GM23338 (cell line): Measurements from ENCODE around the gene ADAT2. TPM values are rescaled to one million over a fixed set of nuclear protein-coding genes. Genes with fewer than 3 reads are reported as not detected.
A peak's percentile ranks its signal among the peaks of the same experiment; 100 is the strongest.

Source experiments
- ATAC-seq: fragments of 200-7000 bp; cut with Tn5 transposase; 3 replicates; pipeline ENCODE4 v1.9.1; 2020
- DNase-seq: peaks from one replicate; pipeline ENCODE4 v3.0.0-alpha.2; 2015; ENCODE audit warnings: low spot score
- H2AFZ ChIP-seq: fragments of 200-600 bp; sonication (generic); 2 replicates; pipeline ENCODE4 v1.8.0; 2016; ENCODE audit warnings: antibody characterized with exemption, mild to moderate bottlenecking, moderate library complexity
- H3F3A ChIP-seq: fragments of 200-600 bp; sonication (generic); replicated peaks from 2 replicates; pipeline ENCODE4 v1.8.0; 2017; ENCODE audit warnings: antibody characterized with exemption, mixed run types, low read depth
- H3K27ac ChIP-seq: fragments of 200-600 bp; sonication (generic); 2 replicates; pipeline ENCODE4 v1.6.1; 2016; ENCODE audit warnings: low read depth
- H3K27me3 ChIP-seq: fragments of 200-600 bp; sonication (generic); 2 replicates; pipeline ENCODE4 v1.8.0; 2016; ENCODE audit warnings: mild to moderate bottlenecking, mixed run types, moderate library complexity; ENCODE audit not compliant: insufficient read depth
- H3K36me3 ChIP-seq: fragments of 200-600 bp; sonication (generic); 2 replicates; pipeline ENCODE4 v1.8.0; 2016; ENCODE audit warnings: mild to moderate bottlenecking; ENCODE audit not compliant: insufficient read depth
- H3K4me1 ChIP-seq: fragments of 200-600 bp; sonication (generic); 2 replicates; pipeline ENCODE4 v1.8.0; 2016; ENCODE audit warnings: mild to moderate bottlenecking, moderate library complexity; ENCODE audit not compliant: insufficient read depth
- H3K4me2 ChIP-seq: fragments of 200-600 bp; sonication (generic); 2 replicates; pipeline ENCODE4 v1.7.1; 2017; ENCODE audit warnings: mixed run types
- H3K4me3 ChIP-seq: fragments of 200-600 bp; sonication (generic); 2 replicates; pipeline ENCODE4 v1.6.1; 2016; ENCODE audit warnings: mixed run types
- H3K79me2 ChIP-seq: fragments of 200-600 bp; sonication (generic); replicated peaks from 2 replicates; pipeline ENCODE4 v1.8.0; 2017; ENCODE audit warnings: mild to moderate bottlenecking; ENCODE audit not compliant: insufficient read depth
- H3K9me2 ChIP-seq: fragments of 200-600 bp; sonication (generic); 2 replicates; pipeline ENCODE4 v1.8.0; 2017; ENCODE audit not compliant: insufficient read depth
- H4K20me1 ChIP-seq: fragments of 200-600 bp; sonication (generic); replicated peaks from 2 replicates; pipeline ENCODE4 v1.8.0; 2017; ENCODE audit warnings: mild to moderate bottlenecking; ENCODE audit not compliant: insufficient read depth
- H3K27ac Mint-ChIP-seq: 2 replicates; pipeline ENCODE4 v1.8.0; 2020; ENCODE audit warnings: inconsistent platforms, mild to moderate bottlenecking, moderate library complexity, mixed read lengths
- H3K27me3 Mint-ChIP-seq: 3 replicates; pipeline ENCODE4 v1.8.0; 2022; ENCODE audit warnings: low read depth, mild to moderate bottlenecking, moderate library complexity, mixed read lengths, inconsistent platforms; ENCODE audit not compliant: insufficient read depth, poor library complexity
- H3K36me3 Mint-ChIP-seq: 3 replicates; pipeline ENCODE4 v1.8.0; 2021; ENCODE audit warnings: low read depth, mild to moderate bottlenecking, inconsistent platforms, moderate library complexity, mixed read lengths
- H3K4me1 Mint-ChIP-seq: 3 replicates; pipeline ENCODE4 v1.8.0; 2020; ENCODE audit warnings: mild to moderate bottlenecking, inconsistent platforms, mixed read lengths
- H3K4me3 Mint-ChIP-seq: 3 replicates; pipeline ENCODE4 v1.8.0; 2021; ENCODE audit warnings: moderate library complexity, mild to moderate bottlenecking, inconsistent platforms, mixed read lengths
- H3K9me3 Mint-ChIP-seq: 3 replicates; pipeline ENCODE4 v1.8.0; 2020; ENCODE audit warnings: moderate library complexity, mild to moderate bottlenecking, inconsistent platforms, mixed read lengths
- CTCF ChIP-seq, 2 experiments: fragments of 200-600 bp in 1 of 2; sonication (generic) in 1 of 2; conservative IDR thresholded peaks; 2 replicates each; pipeline versions ENCODE4 v1.5.1 to v1.6.1; 2016 to 2017; ENCODE audit warnings: antibody characterized with exemption in 2 of 2, low read depth in 2 of 2, mild to moderate bottlenecking in 2 of 2, moderate library complexity in 1 of 2
- ETS1 ChIP-seq: IDR thresholded peaks from 2 replicates; pipeline ENCODE4 v1.6.1; 2016; ENCODE audit warnings: antibody characterized with exemption
- NANOG ChIP-seq: IDR thresholded peaks from 2 replicates; pipeline ENCODE4 v1.6.1; 2016; ENCODE audit warnings: antibody characterized with exemption, borderline replicate concordance
- REST ChIP-seq: IDR thresholded peaks from one replicate; pipeline ENCODE4 v1.6.1; 2018; ENCODE audit warnings: antibody characterized with exemption; ENCODE audit not compliant: unreplicated experiment
- STAT1 ChIP-seq: IDR thresholded peaks from one replicate; pipeline ENCODE4 v1.6.1; 2016; ENCODE audit warnings: antibody characterized with exemption; ENCODE audit not compliant: unreplicated experiment
- ZNF114 ChIP-seq: fragments of 250-450 bp; sonication (Bioruptor Pico); IDR thresholded peaks from 2 replicates; pipeline ENCODE4 v1.5.0; 2020; ENCODE audit warnings: mild to moderate bottlenecking, moderate library complexity
- ZNF331 ChIP-seq: fragments of 250-450 bp; sonication (Bioruptor Pico); IDR thresholded peaks from 2 replicates; pipeline ENCODE4 v1.5.0; 2020; ENCODE audit warnings: low read depth, mild to moderate bottlenecking, moderate library complexity
- ZNF462 ChIP-seq: fragments of 250-450 bp; sonication (Bioruptor Pico); IDR thresholded peaks from 2 replicates; pipeline ENCODE4 v1.5.0; 2020; ENCODE audit warnings: mild to moderate bottlenecking, moderate library complexity
- polyA plus RNA-seq: library from polyadenylated mRNA; unstranded; fragments of >200 nt; fragmentation: Nextera tagmentation; extraction: Ambion mirVana; gene quantifications from 2 replicates; pipeline ENCODE4 v1.2.1, GENCODE V29; 2016
- total RNA-seq: library from RNA; depleted of rRNA; stranded (reverse); fragments of >200 nt; shearing (Covaris generic); gene quantifications from 2 replicates; pipeline ENCODE4 v1.2.3, GENCODE V29; 2014

Gene ADAT2
- total and polyA plus RNA-seq, 2 experiments from 2014 or later = 7.4 to 13.7 TPM

GRCh38 chr6:143451531-143451930 lies 1.0 kb upstream of the ADAT2 start (continued):
- TF ChIP-seq ZNF462 (CRISPR knock-in tag) = no peak

- Histone ChIP-seq H3K4me3 (peak overlapping the region; percentile 91), H3K9me2 (no peaks in the 10 kb centered on the region), H3F3A (no peaks in the 10 kb centered on the region), H3K27me3 (no peaks in the 10 kb centered on the region), H3K79me2 (peaks cover 38% of the 10 kb centered on the region), H3K36me3 (no peaks in the 10 kb centered on the region), H2AFZ (peak overlapping the region; percentile 99), H3K27ac (peak overlapping the region; percentile 65; the same call in 1 of the 2 replicates), H4K20me1 (no peaks in the 10 kb centered on the region; the same call in 1 of the 2 replicates), H3K4me1 (peaks cover 6% of the 10 kb centered on the region), H3K4me2 (peak overlapping the region; percentile 94)
- Mint-ChIP-seq H3K9me3 (no peaks in the 10 kb centered on the region), H3K27ac (peak overlapping the region; percentile 97), H3K4me1 (peaks cover 7% of the 10 kb centered on the region; the same call in 2 of the 3 replicates), H3K36me3 (no peaks in the 10 kb centered on the region), H3K27me3 (peaks cover 7% of the 10 kb centered on the region), H3K4me3 (peak overlapping the region; percentile 94)
- DNase-seq (peak; percentile 24), ATAC-seq (peak; percentile 8)
- TF ChIP-seq ZNF114 (CRISPR knock-in tag) = no peak
- TF ChIP-seq REST = no peak
- TF ChIP-seq ZNF331 (CRISPR knock-in tag) = no peak
- TF ChIP-seq CTCF (conservative IDR thresholded peaks at IDR 0.05; ENCODE audit: low read depth in 2 of 2) = no peak
- no peak for TF ChIP-seq NANOG
- no peak for TF ChIP-seq ETS1
- no peak for TF ChIP-seq STAT1
Observed at GRCh38 chr6:143449714-143450452, 612 bp downstream of the ADAT2 start.
